ENCODE results near the gene LIX1L.

Gene LIX1L

GRCh38 chr1:145996433-145997015, 38.7 kb upstream of the LIX1L start, which contains the start of gene TXNIP:
TSS of gene TXNIP (minus strand) at chr1:145996579. CDS start at chr1:145996266, 313 bp downstream.
- DNase-seq (ENCODE audit: extremely low read depth, insufficient read length) = peak; percentile 90
- TF ChIP-seq, protein P1, sequence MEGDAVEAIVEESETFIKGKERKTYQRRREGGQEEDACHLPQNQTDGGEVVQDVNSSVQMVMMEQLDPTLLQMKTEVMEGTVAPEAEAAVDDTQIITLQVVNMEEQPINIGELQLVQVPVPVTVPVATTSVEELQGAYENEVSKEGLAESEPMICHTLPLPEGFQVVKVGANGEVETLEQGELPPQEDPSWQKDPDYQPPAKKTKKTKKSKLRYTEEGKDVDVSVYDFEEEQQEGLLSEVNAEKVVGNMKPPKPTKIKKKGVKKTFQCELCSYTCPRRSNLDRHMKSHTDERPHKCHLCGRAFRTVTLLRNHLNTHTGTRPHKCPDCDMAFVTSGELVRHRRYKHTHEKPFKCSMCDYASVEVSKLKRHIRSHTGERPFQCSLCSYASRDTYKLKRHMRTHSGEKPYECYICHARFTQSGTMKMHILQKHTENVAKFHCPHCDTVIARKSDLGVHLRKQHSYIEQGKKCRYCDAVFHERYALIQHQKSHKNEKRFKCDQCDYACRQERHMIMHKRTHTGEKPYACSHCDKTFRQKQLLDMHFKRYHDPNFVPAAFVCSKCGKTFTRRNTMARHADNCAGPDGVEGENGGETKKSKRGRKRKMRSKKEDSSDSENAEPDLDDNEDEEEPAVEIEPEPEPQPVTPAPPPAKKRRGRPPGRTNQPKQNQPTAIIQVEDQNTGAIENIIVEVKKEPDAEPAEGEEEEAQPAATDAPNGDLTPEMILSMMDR (IDR thresholded peaks at IDR 0.05; ENCODE audit: insufficient read depth, low read length, poor library complexity, severe bottlenecking) = no peak
- H3K27me3 ChIP-seq (replicated peaks; ENCODE audit: control insufficient read depth, insufficient read depth, low read length) = no peaks in the 10 kb centered on the region
- peaks cover 9% of the 10 kb centered on the region for H3K36me3 ChIP-seq (ENCODE audit: control insufficient read depth, insufficient read depth, low read length)
- H3K4me3 ChIP-seq (replicated peaks; ENCODE audit: low read depth, low read length) = peak within 1 kb of the TSS; percentile 68

- TF ChIP-seq, protein P1 (IDR thresholded peaks at IDR 0.05; ENCODE audit: insufficient read depth, low read length, poor library complexity, severe bottlenecking) = no peak
- Histone ChIP-seq H3K27me3 (replicated peaks; ENCODE audit: control insufficient read depth, insufficient read depth, low read length) (no peaks in the 10 kb centered on the region), H3K36me3 (ENCODE audit: control insufficient read depth, insufficient read depth, low read length) (peaks cover 9% of the 10 kb centered on the region), H3K4me3 (replicated peaks; ENCODE audit: low read depth, low read length) (peak overlapping the region; percentile 68)
- peak; percentile 18 for DNase-seq (ENCODE audit: extremely low read depth, insufficient read length)
Observed at GRCh38 chr1:145995964-145996432, 38.2 kb upstream of the LIX1L start.

- TF ChIP-seq, protein P1 (IDR thresholded peaks at IDR 0.05; ENCODE audit: insufficient read depth, low read length, poor library complexity, severe bottlenecking) = no peak
- DNase-seq (ENCODE audit: extremely low read depth, insufficient read length) = no peak
- Histone ChIP-seq H3K36me3 (ENCODE audit: control insufficient read depth, insufficient read depth, low read length) (peaks cover 9% of the 10 kb centered on the region), H3K27me3 (replicated peaks; ENCODE audit: control insufficient read depth, insufficient read depth, low read length) (no peaks in the 10 kb centered on the region), H3K4me3 (replicated peaks; ENCODE audit: low read depth, low read length) (peak overlapping the region; percentile 68)
Observed at GRCh38 chr1:145995148-145995881, 37.5 kb upstream of the LIX1L start.

DNA sequence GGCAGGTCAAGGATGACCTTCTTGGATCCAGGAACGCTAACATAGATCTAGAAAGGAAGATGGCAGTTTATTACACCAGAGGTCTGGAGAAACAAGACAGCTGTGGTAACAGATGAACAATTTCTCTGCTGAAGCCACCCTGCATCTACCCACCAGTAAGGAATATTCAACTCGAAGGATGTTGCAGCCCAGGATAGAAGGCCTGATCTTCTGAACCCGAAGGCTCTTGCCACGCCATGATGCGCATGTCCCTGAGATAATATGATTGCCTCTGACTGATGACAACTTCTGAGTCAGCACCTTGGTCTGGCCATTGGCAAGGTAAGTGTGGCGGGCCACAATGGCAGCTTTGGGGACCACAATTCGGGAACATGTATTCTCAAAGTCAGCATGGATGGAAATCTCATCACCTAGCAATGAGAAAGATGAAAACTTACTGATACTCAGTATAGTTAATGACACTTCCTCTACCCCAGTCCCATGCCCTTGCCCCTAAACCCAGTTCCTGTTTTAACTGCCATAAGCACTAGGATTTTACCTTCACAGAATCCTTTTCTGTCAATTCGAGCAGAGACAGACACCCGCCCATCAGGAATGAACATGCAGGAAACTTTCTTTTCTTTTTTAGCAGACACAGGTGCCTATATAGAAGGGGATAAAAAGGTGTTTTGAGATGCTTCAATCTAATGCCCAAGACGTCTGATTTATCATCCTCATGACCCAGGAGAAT, 36.7 kb upstream of the LIX1L start:
- TF ChIP-seq, protein P1 (IDR thresholded peaks at IDR 0.05; ENCODE audit: insufficient read depth, low read length, poor library complexity, severe bottlenecking) = no peak
- peaks cover 9% of the 10 kb centered on the region for H3K36me3 ChIP-seq (ENCODE audit: control insufficient read depth, insufficient read depth, low read length)
- H3K27me3 ChIP-seq (replicated peaks; ENCODE audit: control insufficient read depth, insufficient read depth, low read length) = no peaks in the 10 kb centered on the region
- DNase-seq (ENCODE audit: extremely low read depth, insufficient read length) = no peak
- peak overlapping the region; percentile 68 for H3K4me3 ChIP-seq (replicated peaks; ENCODE audit: low read depth, low read length)

GRCh38 chr1:145993618-145994390, 36.0 kb upstream of the LIX1L start:
- Histone ChIP-seq H3K4me3 (replicated peaks; ENCODE audit: low read depth, low read length) (peak overlapping the region; percentile 68), H3K36me3 (ENCODE audit: control insufficient read depth, insufficient read depth, low read length) (peaks cover 9% of the 10 kb centered on the region), H3K27me3 (replicated peaks; ENCODE audit: control insufficient read depth, insufficient read depth, low read length) (no peaks in the 10 kb centered on the region)
- TF ChIP-seq, protein P1 (IDR thresholded peaks at IDR 0.05; ENCODE audit: insufficient read depth, low read length, poor library complexity, severe bottlenecking) = no peak
- DNase-seq (ENCODE audit: extremely low read depth, insufficient read length) = no peak
